Glomerular endothelial cell (primary cell): ENCODE data around the gene SEC16A. TPM values are rescaled to one million over a fixed set of nuclear protein-coding genes. Genes with fewer than 3 reads are reported as not detected.

Experiments used
- total RNA-seq: library from RNA; depleted of rRNA; stranded (reverse); fragments of >200 nt; gene quantifications from 2 replicates; pipeline ENCODE4 v1.2.3, GENCODE V29; 2015

Gene SEC16A
- total RNA-seq, 1 donor from 2014 or later = 117 TPM

Other genes starting within 250 kb of the SEC16A start
- 12.8 and 23.7 TPM in 2 replicates for gene QSOX2, start 237.2 kb downstream of the SEC16A start, total RNA-seq
- gene CCDC187, start 178.9 kb downstream of the SEC16A start, total RNA-seq = not detected in 2 replicates
- gene GPSM1, start 155.5 kb downstream of the SEC16A start, total RNA-seq = 41.9 and 45.0 TPM in 2 replicates
- 33.6 and 50.4 TPM in 2 replicates for gene DNLZ, start 119.3 kb downstream of the SEC16A start, total RNA-seq
- 0.15 and 0.23 TPM in 2 replicates for gene CARD9, start 109.4 kb downstream of the SEC16A start, total RNA-seq
- gene SNAPC4, start 82.9 kb downstream of the SEC16A start, total RNA-seq = 12.7 and 20.6 TPM in 2 replicates
- 41.7 and 53.0 TPM in 2 replicates for gene ENTR1, start 72.4 kb downstream of the SEC16A start, total RNA-seq
- gene PMPCA, start 72.4 kb downstream of the SEC16A start, total RNA-seq = 48.2 and 55.5 TPM in 2 replicates
- 17.9 and 24.3 TPM in 2 replicates for gene INPP5E, start 43.2 kb downstream of the SEC16A start, total RNA-seq
- gene NOTCH1, start 63.0 kb upstream of the SEC16A start, total RNA-seq = 114 and 284 TPM in 2 replicates
- gene EGFL7, start 179.9 kb upstream of the SEC16A start, total RNA-seq = 712 and 917 TPM in 2 replicates
- gene AGPAT2, start 204.4 kb upstream of the SEC16A start, total RNA-seq = 43.2 and 50.2 TPM in 2 replicates
- 153 and 247 TPM in 2 replicates for gene DIPK1B, start 229.5 kb upstream of the SEC16A start, total RNA-seq